K562 (cell line): ENCODE measurements around the gene ANKRD33. TPM values are rescaled to one million over a fixed set of nuclear protein-coding genes. Genes with fewer than 3 reads are reported as not detected.

Source experiments
- BACH1 ChIP-seq: fragments of 200-800 bp; sonication (Bioruptor generic); IDR thresholded peaks from 2 replicates; pipeline ENCODE4 v1.6.1; 2016; ENCODE audit warnings: missing genetic modification characterization, missing compliant biosample characterization
- BRD4 ChIP-seq: fragments of 200-600 bp; sonication (generic); IDR thresholded peaks from 2 replicates; pipeline ENCODE4 v1.6.1; 2017; ENCODE audit warnings: inconsistent platforms
- EZH2 ChIP-seq: IDR thresholded peaks from 2 replicates; pipeline ENCODE4 v1.6.1; 2012; ENCODE audit warnings: low read depth, mild to moderate bottlenecking, inconsistent platforms, low read length, borderline replicate concordance
- NCOA2 ChIP-seq, 2 experiments: fragments of 450-650 bp; IDR thresholded peaks; 2 replicates each; pipeline ENCODE4 v1.6.1; 2018; ENCODE audit warnings: mild to moderate bottlenecking in 2 of 2, moderate library complexity in 1 of 2; ENCODE audit not compliant: partially characterized antibody in 2 of 2
- PBX2 ChIP-seq, 2 experiments: IDR thresholded peaks in 1 of 2; conservative IDR thresholded peaks in 1 of 2; 2 replicates each; pipeline ENCODE4 v1.6.1; 2016; ENCODE audit warnings: low read depth in 2 of 2, mild to moderate bottlenecking in 1 of 2, missing compliant biosample characterization in 1 of 2, missing genetic modification characterization in 1 of 2, moderate library complexity in 1 of 2
- TGIF2 ChIP-seq: sonication (generic); formaldehyde crosslinking; IDR thresholded peaks from 2 replicates; pipeline ENCODE4 v1.8.1; 2022; ENCODE audit warnings: mild to moderate bottlenecking, missing genetic modification reagents, moderate library complexity
- ZNF146 ChIP-seq: IDR thresholded peaks from one replicate; pipeline ENCODE4 v1.6.1; 2018; ENCODE audit warnings: missing compliant biosample characterization; ENCODE audit not compliant: unreplicated experiment
- ZNF282 ChIP-seq: sonication (generic); formaldehyde crosslinking; IDR thresholded peaks from 2 replicates; pipeline ENCODE4 v1.8.1; 2023; ENCODE audit warnings: missing genetic modification reagents
- polyA plus RNA-seq, 8 experiments: library from polyadenylated mRNA; depleted of rRNA in 4 of 8; stranded (reverse) in 5 of 8; unstranded in 3 of 8; fragments of >200 nt; fragmentation: Nextera tagmentation in 2 of 8; fragmentation: Illumina TruSeq in 1 of 8; extraction: Ambion mirVana in 2 of 8; extraction: Trizol in 1 of 8; gene quantifications; 2 replicates each; pipeline versions ENCODE4 v1.2.1 to v1.2.3, GENCODE V29; 2011 to 2014; ENCODE audit warnings: inconsistent platforms in 1 of 8, missing spikeins in 1 of 8
- total RNA-seq, 7 experiments: library from RNA; depleted of rRNA in 6 of 7; stranded (reverse); fragments of >200 nt in 6 of 7; fragmentation: Illumina TruSeq in 2 of 7; extraction: Trizol in 2 of 7; gene quantifications; 2 replicates each; pipeline versions ENCODE4 v1.2.1 to v1.2.3, GENCODE V29; 2011 to 2021; ENCODE audit warnings: low replicate concordance in 1 of 7

ANKRD33 gene
- total and polyA plus RNA-seq, 9 of the 15 experiments (the other 6 are each of a cell fraction or from before 2014, with no cell fraction given) = 0.04 to 0.11 (median 0.07) TPM; not detected in 4

DNA sequence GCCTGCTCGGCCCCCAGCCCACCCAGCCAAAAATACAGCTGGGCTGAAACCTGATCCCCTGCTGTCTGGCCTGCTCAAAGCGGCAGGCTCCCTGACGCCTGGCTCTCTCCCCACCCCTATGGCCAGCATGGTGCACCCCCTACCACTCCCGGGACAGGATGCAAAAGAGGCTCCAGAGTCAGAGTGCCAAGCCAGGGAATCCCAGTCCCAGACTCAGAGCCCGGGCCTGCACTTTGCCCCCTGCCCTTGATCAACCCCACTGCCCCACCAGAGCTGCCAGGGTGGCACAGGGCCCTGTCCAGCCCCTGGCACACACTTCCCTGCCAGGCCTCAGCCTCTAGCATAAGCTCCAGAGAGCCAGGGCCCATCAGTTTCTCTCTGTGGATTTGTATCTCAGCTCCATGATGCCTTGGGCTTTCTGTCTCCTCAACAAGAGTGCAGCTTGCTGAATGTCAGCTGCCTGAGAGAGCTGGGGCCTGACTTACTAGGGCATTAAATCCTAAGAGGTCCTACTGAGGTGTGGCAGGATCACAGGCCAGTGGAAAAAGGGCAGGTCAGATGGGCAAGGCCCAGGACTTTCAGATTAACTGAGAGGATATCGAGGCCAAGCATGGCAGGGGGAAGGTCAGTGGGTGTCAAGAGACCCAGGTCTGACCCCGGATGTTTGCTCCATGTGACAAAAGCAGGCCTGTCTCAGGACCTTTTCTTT is 33.3 kb downstream of the ANKRD33 start (continued):
- TF ChIP-seq PBX2 (CRISPR knock-in tag; IDR thresholded peaks at IDR 0.05; ENCODE audit: low read depth) = no peak
- no peak for TF ChIP-seq PBX2 (tag; conservative IDR thresholded peaks at IDR 0.05; ENCODE audit: low read depth)
- TF ChIP-seq EZH2 = no peak
- no peak for TF ChIP-seq TGIF2
- TF ChIP-seq BRD4 = no peak
- no peak for TF ChIP-seq ZNF146 (CRISPR knock-in tag)
- no peak for TF ChIP-seq ZNF282 (CRISPR knock-in tag)
- no peak for TF ChIP-seq NCOA2 (IDR thresholded peaks at IDR 0.05; ENCODE audit: partially characterized antibody in 2 of 2)
- TF ChIP-seq BACH1 (tag) = no peak
- TF ChIP-seq, all 486 proteins: peak for 0
